Measurements from ENCODE around the gene FXYD1.

GRCh38 chr19:35156673-35157014 lies 18.0 kb downstream of the FXYD1 start:
- no peak for TF ChIP-seq CREM (CRISPR knock-in tag; IDR thresholded peaks at IDR 0.05)
- no peak for TF ChIP-seq FOXP4 (CRISPR knock-in tag; IDR thresholded peaks at IDR 0.05)
- TF ChIP-seq CTCF (IDR thresholded peaks at IDR 0.05), result no peak
- TF ChIP-seq ZNF671 (CRISPR knock-in tag; IDR thresholded peaks at IDR 0.05), result no peak
- TF ChIP-seq ELF4 (CRISPR knock-in tag; IDR thresholded peaks at IDR 0.05; ENCODE audit: low read depth), result no peak
- no peak for TF ChIP-seq CREB1 (CRISPR knock-in tag; IDR thresholded peaks at IDR 0.05)
- TF ChIP-seq USF2 (CRISPR knock-in tag; IDR thresholded peaks at IDR 0.05), result no peak
- no peak for TF ChIP-seq NFE2L1 (CRISPR knock-in tag; IDR thresholded peaks at IDR 0.05)
- TF ChIP-seq ZNF512 (CRISPR knock-in tag; IDR thresholded peaks at IDR 0.05; ENCODE audit: borderline replicate concordance), result no peak

All from WTC11 (cell line).